Measurements from ENCODE around the gene RNF217.

Gene RNF217

GRCh38 chr6:124978451-124979293 lies 16.4 kb downstream of the RNF217 start:
- Histone ChIP-seq H3K36me3 (ENCODE audit: control insufficient read depth in 1 of 2, insufficient read depth in 2 of 2, low read length in 2 of 2) (peaks cover 10 to 14% of the 10 kb centered on the region in 2 experiments), H3K14ac (ENCODE audit: low read length) (no peak overlapping the region), H3K4me3 (ENCODE audit: low read depth, low read length) (no peak overlapping the region), H3K27me3 (ENCODE audit: insufficient read depth, low read length) (no peaks in the 10 kb centered on the region), H3K4me1 (ENCODE audit: control insufficient read depth in 1 of 2, insufficient read depth in 2 of 2, low read length in 2 of 2) (peaks cover 11 to 24% of the 10 kb centered on the region in 2 experiments), H3K27ac (ENCODE audit: low read depth, low read length) (no peak overlapping the region), H2AK5ac (ENCODE audit: low read length) (no peak overlapping the region), H2BK5ac (ENCODE audit: low read depth, low read length, poor library complexity) (no peak overlapping the region), H3K4me2 (ENCODE audit: low read length) (no peak overlapping the region), H4K8ac (ENCODE audit: low read depth, low read length) (no peak overlapping the region), H3K4ac (ENCODE audit: low read depth, low read length) (peak overlapping the region; percentile 50), H3K9ac (ENCODE audit: low read length) (no peak overlapping the region), H2AFZ (ENCODE audit: insufficient read depth, low read length, poor library complexity) (no peak overlapping the region), H3K79me2 (ENCODE audit: control insufficient read depth, insufficient read depth, low read length, poor library complexity) (peaks cover 17% of the 10 kb centered on the region), H4K91ac (ENCODE audit: low read depth, low read length) (no peak overlapping the region), H3K23ac (ENCODE audit: low read length) (no peak overlapping the region), H3K9me3 (ENCODE audit: insufficient read depth, low read depth, low read length) (peaks cover 6% of the 10 kb centered on the region), H2BK12ac (ENCODE audit: low read length) (no peak overlapping the region), H2BK120ac (ENCODE audit: insufficient read depth, low read length, poor library complexity) (no peak overlapping the region), H3K79me1 (ENCODE audit: low read length) (peaks cover 3% of the 10 kb centered on the region), H4K12ac (ENCODE audit: low read depth, low read length) (no peak overlapping the region), H3K18ac (ENCODE audit: low read length) (no peak overlapping the region)
- no CpG with 5 or more reads among the region's 10 CpGs for WGBS (ENCODE audit: extremely low coverage, insufficient coverage, insufficient read length)
- no peak for DNase-seq

GRCh38 chr6:124979294-124979678 lies 17.0 kb downstream of the RNF217 start:
- Histone ChIP-seq H3K27me3 (ENCODE audit: insufficient read depth, low read length) (no peaks in the 10 kb centered on the region), H3K79me1 (ENCODE audit: low read length) (peaks cover 7% of the 10 kb centered on the region)
- WGBS (ENCODE audit: extremely low coverage, insufficient coverage, insufficient read length), result no CpG with 5 or more reads among the region's 4 CpGs

GRCh38 chr6:124982669-124983068 lies 20.4 kb downstream of the RNF217 start:
- no peak overlapping the region for H3K4me2 ChIP-seq (ENCODE audit: low read length)
- no peak overlapping the region for H3K9ac ChIP-seq (ENCODE audit: low read length)
- H3K4me1 ChIP-seq (ENCODE audit: control insufficient read depth in 1 of 2, insufficient read depth in 2 of 2, low read length in 2 of 2), result peaks cover 12 to 22% of the 10 kb centered on the region in 2 experiments
- H4K91ac ChIP-seq (ENCODE audit: low read depth, low read length), result no peak overlapping the region
- peaks cover 7% of the 10 kb centered on the region for H3K79me1 ChIP-seq (ENCODE audit: low read length)
- H3K79me2 ChIP-seq (ENCODE audit: control insufficient read depth, insufficient read depth, low read length, poor library complexity), result peaks cover 14% of the 10 kb centered on the region
- H2AFZ ChIP-seq (ENCODE audit: insufficient read depth, low read length, poor library complexity), result no peak overlapping the region
- no peaks in the 10 kb centered on the region for H3K27me3 ChIP-seq (ENCODE audit: insufficient read depth, low read length)
- no peak overlapping the region for H2BK12ac ChIP-seq (ENCODE audit: low read length)
- no peak overlapping the region for H2BK5ac ChIP-seq (ENCODE audit: low read depth, low read length, poor library complexity)
- no peak overlapping the region for H2BK120ac ChIP-seq (ENCODE audit: insufficient read depth, low read length, poor library complexity)
- no peak overlapping the region for H3K23ac ChIP-seq (ENCODE audit: low read length)
- no peak overlapping the region for H3K18ac ChIP-seq (ENCODE audit: low read length)
- H3K27ac ChIP-seq (ENCODE audit: low read depth, low read length), result no peak overlapping the region
- no peak overlapping the region for H3K4ac ChIP-seq (ENCODE audit: low read depth, low read length)
- no peak overlapping the region for H3K14ac ChIP-seq (ENCODE audit: low read length)
- peaks cover 6% of the 10 kb centered on the region for H3K9me3 ChIP-seq (ENCODE audit: insufficient read depth, low read depth, low read length)
- no peak overlapping the region for H3K4me3 ChIP-seq (ENCODE audit: low read depth, low read length)
- no peak overlapping the region for H2AK5ac ChIP-seq (ENCODE audit: low read length)
- H4K12ac ChIP-seq (ENCODE audit: low read depth, low read length), result no peak overlapping the region
- H3K36me3 ChIP-seq (ENCODE audit: control insufficient read depth in 1 of 2, insufficient read depth in 2 of 2, low read length in 2 of 2), result peaks cover 8 to 10% of the 10 kb centered on the region in 2 experiments
- DNase-seq, result no peak
- H4K8ac ChIP-seq (ENCODE audit: low read depth, low read length), result no peak overlapping the region

More at GRCh38 chr6:124979294-124979678, 17.0 kb downstream of the RNF217 start:
- Histone ChIP-seq H4K91ac (ENCODE audit: low read depth, low read length) (no peak overlapping the region), H2BK12ac (ENCODE audit: low read length) (no peak overlapping the region), H3K79me2 (ENCODE audit: control insufficient read depth, insufficient read depth, low read length, poor library complexity) (peaks cover 17% of the 10 kb centered on the region), H2AK5ac (ENCODE audit: low read length) (no peak overlapping the region), H3K23ac (ENCODE audit: low read length) (no peak overlapping the region), H2BK120ac (ENCODE audit: insufficient read depth, low read length, poor library complexity) (no peak overlapping the region), H4K8ac (ENCODE audit: low read depth, low read length) (no peak overlapping the region), H3K36me3 (ENCODE audit: control insufficient read depth in 1 of 2, insufficient read depth in 2 of 2, low read length in 2 of 2) (peaks cover 8 to 10% of the 10 kb centered on the region in 2 experiments), H3K18ac (ENCODE audit: low read length) (no peak overlapping the region), H3K14ac (ENCODE audit: low read length) (no peak overlapping the region), H3K4me3 (ENCODE audit: low read depth, low read length) (no peak overlapping the region), H2AFZ (ENCODE audit: insufficient read depth, low read length, poor library complexity) (no peak overlapping the region), H3K9me3 (ENCODE audit: insufficient read depth, low read depth, low read length) (peaks cover 6% of the 10 kb centered on the region), H3K4me2 (ENCODE audit: low read length) (no peak overlapping the region), H2BK5ac (ENCODE audit: low read depth, low read length, poor library complexity) (no peak overlapping the region), H4K12ac (ENCODE audit: low read depth, low read length) (no peak overlapping the region), H3K4ac (ENCODE audit: low read depth, low read length) (peak overlapping the region; percentile 9), H3K9ac (ENCODE audit: low read length) (no peak overlapping the region), H3K27ac (ENCODE audit: low read depth, low read length) (no peak overlapping the region), H3K4me1 (ENCODE audit: control insufficient read depth in 1 of 2, insufficient read depth in 2 of 2, low read length in 2 of 2) (peaks cover 12 to 24% of the 10 kb centered on the region in 2 experiments)
- no peak for DNase-seq

GRCh38 chr6:124983383-124984083 lies 21.3 kb downstream of the RNF217 start:
- Histone ChIP-seq H3K79me2 (ENCODE audit: control insufficient read depth, insufficient read depth, low read length, poor library complexity) (peaks cover 9% of the 10 kb centered on the region), H3K36me3 (ENCODE audit: control insufficient read depth in 1 of 2, insufficient read depth in 2 of 2, low read length in 2 of 2) (peaks cover 4 to 7% of the 10 kb centered on the region in 2 experiments), H4K12ac (ENCODE audit: low read depth, low read length) (no peak overlapping the region), H2AFZ (ENCODE audit: insufficient read depth, low read length, poor library complexity) (no peak overlapping the region), H3K27ac (ENCODE audit: low read depth, low read length) (no peak overlapping the region), H2AK5ac (ENCODE audit: low read length) (peak overlapping the region; percentile 62), H4K8ac (ENCODE audit: low read depth, low read length) (no peak overlapping the region), H3K4me3 (ENCODE audit: low read depth, low read length) (no peak overlapping the region), H4K91ac (ENCODE audit: low read depth, low read length) (no peak overlapping the region), H3K27me3 (ENCODE audit: insufficient read depth, low read length) (no peaks in the 10 kb centered on the region), H3K4me2 (ENCODE audit: low read length) (no peak overlapping the region), H2BK12ac (ENCODE audit: low read length) (peak overlapping the region; percentile 80), H2BK120ac (ENCODE audit: insufficient read depth, low read length, poor library complexity) (no peak overlapping the region), H3K9me3 (ENCODE audit: insufficient read depth, low read depth, low read length) (peaks cover 2% of the 10 kb centered on the region), H2BK5ac (ENCODE audit: low read depth, low read length, poor library complexity) (no peak overlapping the region), H3K9ac (ENCODE audit: low read length) (no peak overlapping the region), H3K4ac (ENCODE audit: low read depth, low read length) (peak overlapping the region; percentile 75), H3K79me1 (ENCODE audit: low read length) (peaks cover 4% of the 10 kb centered on the region), H3K4me1 (ENCODE audit: control insufficient read depth in 1 of 2, insufficient read depth in 2 of 2, low read length in 2 of 2) (peaks cover 8 to 16% of the 10 kb centered on the region in 2 experiments), H3K18ac (ENCODE audit: low read length) (no peak overlapping the region), H3K14ac (ENCODE audit: low read length) (no peak overlapping the region), H3K23ac (ENCODE audit: low read length) (no peak overlapping the region)
- DNase-seq, result no peak
- WGBS (ENCODE audit: extremely low coverage, insufficient coverage, insufficient read length), result no CpG with 5 or more reads among the region's 2 CpGs
